ENCODE measurements around the gene YIPF2.

Gene YIPF2

GRCh38 chr19:10872546-10873107 is 55.8 kb downstream of the YIPF2 start:
- no peak for DNase-seq

All from NCI-H2171 treated with DMSO at 0.1 percent for 48 hours (cell line).